ES-I3 (cell line): ENCODE data around the gene ZNF48.

Experiments used
- H3K36me3 ChIP-seq: 2 replicates; pipeline ENCODE4 v1.6.1; 2013; ENCODE audit warnings: mild to moderate bottlenecking, low read length, control low read depth, moderate library complexity; ENCODE audit not compliant: insufficient read depth
- H3K4me1 ChIP-seq: 2 replicates; pipeline ENCODE4 v1.6.1; 2013; ENCODE audit warnings: mild to moderate bottlenecking, control low read depth, low read length; ENCODE audit not compliant: insufficient read depth
- H3K9ac ChIP-seq: 2 replicates; pipeline ENCODE4 v1.6.1; 2013; ENCODE audit warnings: low read depth, mild to moderate bottlenecking, low read length, moderate library complexity
- H3K9me3 ChIP-seq: 2 replicates; pipeline ENCODE4 v1.6.1; 2013; ENCODE audit warnings: mild to moderate bottlenecking, low read length, moderate library complexity; ENCODE audit not compliant: control insufficient read depth, insufficient read depth

The ZNF48 gene

GRCh38 chr16:30399435-30400186 lies 4.4 kb downstream of the ZNF48 start:
- peak overlapping the region; percentile 79 for H3K9ac ChIP-seq
- H3K36me3 ChIP-seq, result no peaks in the 10 kb centered on the region
- H3K9me3 ChIP-seq, result no peaks in the 10 kb centered on the region
- peaks cover 11% of the 10 kb centered on the region for H3K4me1 ChIP-seq

- peaks cover 11% of the 10 kb centered on the region for H3K4me1 ChIP-seq
- H3K9me3 ChIP-seq, result no peaks in the 10 kb centered on the region
- H3K9ac ChIP-seq, result no peak overlapping the region
- H3K36me3 ChIP-seq, result no peaks in the 10 kb centered on the region
Measured at GRCh38 chr16:30401768-30402425, 6.7 kb downstream of the ZNF48 start.

GRCh38 chr16:30406795-30407101 lies 11.5 kb downstream of the ZNF48 start:
- Histone ChIP-seq H3K36me3 (0 out of 2 replicates have a peak, but pooled peaks cover 5% of the 10 kb centered on the region), H3K9ac (peak overlapping the region; percentile 83), H3K4me1 (0 out of 2 replicates have a peak, but pooled peaks cover 3% of the 10 kb centered on the region), H3K9me3 (no peaks in the 10 kb centered on the region)

- Histone ChIP-seq H3K4me1 (0 out of 2 replicates have a peak, but pooled peaks cover 3% of the 10 kb centered on the region), H3K36me3 (0 out of 2 replicates have a peak, but pooled peaks cover 6% of the 10 kb centered on the region), H3K9me3 (no peaks in the 10 kb centered on the region), H3K9ac (peak within 1 kb of the TSS; percentile 83)
Measured at GRCh38 chr16:30407102-30407803, 12.0 kb downstream of the ZNF48 start, which contains the start of gene ZNF771. ZNF771 (plus strand) TSS chr16:30407606; CDS start chr16:30408054, 448 bp downstream.

GRCh38 chr16:30407804-30408534 lies 12.7 kb downstream of the ZNF48 start:
- H3K4me1 ChIP-seq, result 0 out of 2 replicates have a peak, but pooled peaks cover 3% of the 10 kb centered on the region
- no peaks in the 10 kb centered on the region for H3K9me3 ChIP-seq
- H3K36me3 ChIP-seq, result 0 out of 2 replicates have a peak, but pooled peaks cover 6% of the 10 kb centered on the region
- H3K9ac ChIP-seq, result peak overlapping the region; percentile 83

- 0 out of 2 replicates have a peak, but pooled peaks cover 3% of the 10 kb centered on the region for H3K4me1 ChIP-seq
- 0 out of 2 replicates have a peak, but pooled peaks cover 6% of the 10 kb centered on the region for H3K36me3 ChIP-seq
- no peak overlapping the region for H3K9ac ChIP-seq
- no peaks in the 10 kb centered on the region for H3K9me3 ChIP-seq
Measured at GRCh38 chr16:30409125-30410060, 14.2 kb downstream of the ZNF48 start.

GRCh38 chr16:30413112-30413806 lies 18.0 kb downstream of the ZNF48 start:
- Histone ChIP-seq H3K4me1 (0 out of 2 replicates have a peak, but pooled peaks cover 3% of the 10 kb centered on the region), H3K36me3 (0 out of 2 replicates have a peak, but pooled peaks cover 6% of the 10 kb centered on the region), H3K9me3 (no peaks in the 10 kb centered on the region), H3K9ac (no peak overlapping the region)

- H3K4me1 ChIP-seq, result peaks cover 1% of the 10 kb centered on the region; the same call in 1 of the 2 replicates
- no peaks in the 10 kb centered on the region for H3K9me3 ChIP-seq
- H3K36me3 ChIP-seq, result 0 out of 2 replicates have a peak, but pooled peaks cover 6% of the 10 kb centered on the region
- no peak overlapping the region for H3K9ac ChIP-seq
Measured at GRCh38 chr16:30414159-30414558, 18.9 kb downstream of the ZNF48 start.

GRCh38 chr16:30416047-30416603 lies 20.9 kb downstream of the ZNF48 start:
- H3K9ac ChIP-seq, result no peak overlapping the region
- H3K4me1 ChIP-seq, result no peaks in the 10 kb centered on the region; the same call in 1 of the 2 replicates
- no peaks in the 10 kb centered on the region for H3K9me3 ChIP-seq
- H3K36me3 ChIP-seq, result 0 out of 2 replicates have a peak, but pooled peaks cover 6% of the 10 kb centered on the region

- no peaks in the 10 kb centered on the region; the same call in 1 of the 2 replicates for H3K4me1 ChIP-seq
- no peaks in the 10 kb centered on the region for H3K9me3 ChIP-seq
- H3K9ac ChIP-seq, result peak overlapping the region; percentile 69
- 0 out of 2 replicates have a peak, but pooled peaks cover under 1% of the 10 kb centered on the region for H3K36me3 ChIP-seq
Measured at GRCh38 chr16:30416624-30417528, 21.7 kb downstream of the ZNF48 start.

GRCh38 chr16:30417529-30418349 lies 22.5 kb downstream of the ZNF48 start:
- Histone ChIP-seq H3K9ac (peak overlapping the region; percentile 69), H3K9me3 (no peaks in the 10 kb centered on the region), H3K36me3 (no peaks in the 10 kb centered on the region), H3K4me1 (no peaks in the 10 kb centered on the region; the same call in 1 of the 2 replicates)
